SK-N-SH (cell line): ENCODE measurements around the gene SHISAL1. TPM values are rescaled to one million over a fixed set of nuclear protein-coding genes. Genes with fewer than 3 reads are reported as not detected.

Source experiments
- CTCF ChIA-PET: fragments of 300-600, 350-600 bp; formaldehyde crosslinking; extraction: SDS; loops from one replicate; lab custom pipeline; 2021; lab: Yijun Ruan, JAX
- POLR2A ChIA-PET: fragments of 350-600 bp; sonication (Branson Sonifier 250); formaldehyde crosslinking; extraction: SDS; loops from one replicate; lab custom pipeline; 2020; ENCODE audit warnings: antibody characterized with exemption, inconsistent platforms; lab: Yijun Ruan, JAX
- DNase-seq: peaks from one replicate; pipeline ENCODE4 v3.0.0; 2012
- H2AFZ ChIP-seq: fragments of 200-600 bp; sonication (generic); 2 replicates; pipeline ENCODE4 v1.8.1; 2016; ENCODE audit warnings: antibody characterized with exemption, mild to moderate bottlenecking, low read depth
- H3F3A ChIP-seq: fragments of 200-600 bp; sonication (generic); replicated peaks from 2 replicates; pipeline ENCODE3; 2016; ENCODE audit warnings: antibody characterized with exemption, mild to moderate bottlenecking; ENCODE audit not compliant: insufficient read depth
- H3K27ac ChIP-seq, 2 experiments: fragments of 200-500 bp in 1 of 2; fragments of 200-600 bp in 1 of 2; sonication (Bioruptor generic) in 1 of 2; sonication (generic), shearing (Covaris generic) in 1 of 2; 2 replicates each; pipeline versions ENCODE4 v1.5.1 to v1.6.1; 2014 to 2016; ENCODE audit warnings: low read depth in 2 of 2, inconsistent platforms in 1 of 2, low read length in 1 of 2, mild to moderate bottlenecking in 1 of 2, mixed read lengths in 1 of 2
- H3K27me3 ChIP-seq: fragments of 200-600 bp; sonication (generic), shearing (Covaris generic); 2 replicates; pipeline ENCODE4 v1.6.1; 2016; ENCODE audit warnings: mixed run types; ENCODE audit not compliant: insufficient read depth
- H3K36me3 ChIP-seq, 2 experiments: fragments of 200-500 bp in 1 of 2; fragments of 200-600 bp in 1 of 2; sonication (Bioruptor generic) in 1 of 2; sonication (generic) in 1 of 2; replicated peaks in 1 of 2; 2 replicates each; pipeline versions ENCODE3 to v1.5.1; 2014 to 2016; ENCODE audit warnings: low read length in 1 of 2, mild to moderate bottlenecking in 1 of 2; ENCODE audit not compliant: insufficient read depth in 2 of 2, control insufficient read depth in 1 of 2
- H3K4me1 ChIP-seq, 2 experiments: fragments of 200-500 bp in 1 of 2; fragments of 200-600 bp in 1 of 2; sonication (Bioruptor generic) in 1 of 2; sonication (generic), shearing (Covaris generic) in 1 of 2; 2 replicates each; pipeline versions ENCODE4 v1.5.1 to v1.6.1; 2014 to 2016; ENCODE audit warnings: low read depth in 1 of 2, low read length in 1 of 2, mixed run types in 1 of 2; ENCODE audit not compliant: insufficient read depth in 2 of 2, control insufficient read depth in 1 of 2
- H3K4me2 ChIP-seq: fragments of 200-600 bp; sonication (generic), shearing (Covaris generic); 2 replicates; pipeline ENCODE4 v1.6.1; 2017; ENCODE audit warnings: mixed run types
- H3K4me3 ChIP-seq, 2 experiments: fragments of 200-500 bp in 1 of 2; fragments of 200-600 bp in 1 of 2; sonication (Bioruptor generic) in 1 of 2; sonication (generic), shearing (Covaris generic) in 1 of 2; 2 replicates each; pipeline versions ENCODE4 v1.5.1 to v1.8.1; 2014 to 2016; ENCODE audit warnings: low read depth in 2 of 2, inconsistent platforms in 1 of 2, low read length in 1 of 2, mild to moderate bottlenecking in 1 of 2, mixed read lengths in 1 of 2, moderate library complexity in 1 of 2
- H3K79me2 ChIP-seq: fragments of 200-600 bp; sonication (generic); 2 replicates; pipeline ENCODE4 v1.8.1; 2017; ENCODE audit warnings: mild to moderate bottlenecking; ENCODE audit not compliant: insufficient read depth
- H3K9ac ChIP-seq: fragments of 200-600 bp; sonication (generic); 2 replicates; pipeline ENCODE4 v1.6.1; 2017; ENCODE audit warnings: mixed run types
- H3K9me2 ChIP-seq: fragments of 200-600 bp; sonication (generic); 2 replicates; pipeline ENCODE4 v1.6.1; 2017; ENCODE audit warnings: mixed run types
- H3K9me3 ChIP-seq: fragments of 200-600 bp; sonication (generic); 2 replicates; pipeline ENCODE4 v1.6.1; 2017; ENCODE audit warnings: mixed run types, mild to moderate bottlenecking, moderate library complexity
- H4K20me1 ChIP-seq: fragments of 200-600 bp; sonication (generic); 2 replicates; pipeline ENCODE4 v1.6.1; 2017; ENCODE audit warnings: mild to moderate bottlenecking, mixed run types; ENCODE audit not compliant: insufficient read depth
- CHD2 ChIP-seq: fragments of 150-350 bp; IDR thresholded peaks from 2 replicates; pipeline ENCODE4 v1.6.1; 2018; ENCODE audit warnings: low read length; ENCODE audit not compliant: partially characterized antibody
- EP300 ChIP-seq, 2 experiments: IDR thresholded peaks; 2 replicates each; pipeline versions ENCODE4 v1.4.0 to v1.6.1; 2012; ENCODE audit warnings: borderline replicate concordance in 1 of 2, low read depth in 1 of 2, low read length in 1 of 2
- GABPA ChIP-seq: IDR thresholded peaks from 2 replicates; pipeline ENCODE4 v1.4.0; 2012; ENCODE audit warnings: low read depth, mild to moderate bottlenecking
- GATA2 ChIP-seq: sonication (generic); formaldehyde crosslinking; IDR thresholded peaks from 2 replicates; pipeline ENCODE4 v1.5.0; 2020; ENCODE audit warnings: mild to moderate bottlenecking, missing genetic modification reagents
- MEF2A ChIP-seq: IDR thresholded peaks from 2 replicates; pipeline ENCODE4 v1.4.0; 2012; ENCODE audit warnings: low read depth, borderline replicate concordance
- MXI1 ChIP-seq: IDR thresholded peaks from 2 replicates; pipeline ENCODE4 v1.6.1; 2012; ENCODE audit warnings: mild to moderate bottlenecking, low read depth, low read length, improper control_type of control experiment
- NFIC ChIP-seq: IDR thresholded peaks from 2 replicates; pipeline ENCODE4 v1.4.0; 2012; ENCODE audit warnings: borderline replicate concordance
- RAD21 ChIP-seq: IDR thresholded peaks from 2 replicates; pipeline ENCODE4 v1.6.1; 2012; ENCODE audit warnings: mild to moderate bottlenecking, low read length
- RCOR1 ChIP-seq: fragments of 150-350 bp; IDR thresholded peaks from 2 replicates; pipeline ENCODE4 v1.6.1; 2017; ENCODE audit warnings: antibody characterized with exemption, low read length
- RFX5 ChIP-seq: IDR thresholded peaks from 2 replicates; pipeline ENCODE4 v1.6.1; 2012; ENCODE audit warnings: mild to moderate bottlenecking, improper control_type of control experiment, low read length
- RXRA ChIP-seq: IDR thresholded peaks from 2 replicates; pipeline ENCODE4 v1.4.0; 2012; ENCODE audit warnings: low read depth, mild to moderate bottlenecking, borderline replicate concordance
- SMC3 ChIP-seq: IDR thresholded peaks from 2 replicates; pipeline ENCODE4 v1.6.1; 2012; ENCODE audit warnings: low read depth, low read length, improper control_type of control experiment
- TAF1 ChIP-seq: IDR thresholded peaks from 2 replicates; pipeline ENCODE4 v1.6.1; 2012; ENCODE audit warnings: low read depth, mild to moderate bottlenecking, low read length, moderate library complexity, borderline replicate concordance
- TCF12 ChIP-seq: IDR thresholded peaks from 2 replicates; pipeline ENCODE4 v1.4.0; 2012
- TEAD4 ChIP-seq: IDR thresholded peaks from 2 replicates; pipeline ENCODE4 v1.4.0; 2012; ENCODE audit warnings: mild to moderate bottlenecking, borderline replicate concordance; ENCODE audit not compliant: insufficient read depth
- YY1 ChIP-seq: IDR thresholded peaks from 2 replicates; pipeline ENCODE4 v1.4.0; 2012; ENCODE audit warnings: low read depth, mild to moderate bottlenecking
- WGBS: methylation state at CpG from one replicate; pipeline ENCODE4 v1.1.6; 2017; ENCODE audit warnings: low lambda C conversion rate; 5-methylcytosine and 5-hydroxymethylcytosine counted together
- polyA plus RNA-seq, 3 experiments: library from polyadenylated mRNA; depleted of rRNA; stranded (reverse); fragments of >200 nt; gene quantifications; 2 replicates each; pipeline ENCODE4 v1.2.3, GENCODE V29; 2012
- TF ChIP-seq, protein P1 (sequence below): IDR thresholded peaks from 2 replicates; pipeline ENCODE4 v1.4.0; 2012; ENCODE audit warnings: low read depth
- TF ChIP-seq, protein P2 (sequence below): IDR thresholded peaks from 2 replicates; pipeline ENCODE4 v1.4.0; 2012; ENCODE audit warnings: low read depth, borderline replicate concordance
- TF ChIP-seq, protein P3 (sequence below): IDR thresholded peaks from 2 replicates; pipeline ENCODE4 v1.4.0; 2012; ENCODE audit warnings: low read depth, borderline replicate concordance
- TF ChIP-seq, protein P4 (sequence below): fragments of 200-600 bp; sonication (generic); IDR thresholded peaks from 2 replicates; pipeline ENCODE4 v1.6.1; 2017; ENCODE audit warnings: antibody characterized with exemption, mild to moderate bottlenecking, moderate library complexity

The SHISAL1 gene
- polyA plus RNA-seq, 1 of the 3 experiments (the other 2 are of a cell fraction) = 0.10 TPM

DNA sequence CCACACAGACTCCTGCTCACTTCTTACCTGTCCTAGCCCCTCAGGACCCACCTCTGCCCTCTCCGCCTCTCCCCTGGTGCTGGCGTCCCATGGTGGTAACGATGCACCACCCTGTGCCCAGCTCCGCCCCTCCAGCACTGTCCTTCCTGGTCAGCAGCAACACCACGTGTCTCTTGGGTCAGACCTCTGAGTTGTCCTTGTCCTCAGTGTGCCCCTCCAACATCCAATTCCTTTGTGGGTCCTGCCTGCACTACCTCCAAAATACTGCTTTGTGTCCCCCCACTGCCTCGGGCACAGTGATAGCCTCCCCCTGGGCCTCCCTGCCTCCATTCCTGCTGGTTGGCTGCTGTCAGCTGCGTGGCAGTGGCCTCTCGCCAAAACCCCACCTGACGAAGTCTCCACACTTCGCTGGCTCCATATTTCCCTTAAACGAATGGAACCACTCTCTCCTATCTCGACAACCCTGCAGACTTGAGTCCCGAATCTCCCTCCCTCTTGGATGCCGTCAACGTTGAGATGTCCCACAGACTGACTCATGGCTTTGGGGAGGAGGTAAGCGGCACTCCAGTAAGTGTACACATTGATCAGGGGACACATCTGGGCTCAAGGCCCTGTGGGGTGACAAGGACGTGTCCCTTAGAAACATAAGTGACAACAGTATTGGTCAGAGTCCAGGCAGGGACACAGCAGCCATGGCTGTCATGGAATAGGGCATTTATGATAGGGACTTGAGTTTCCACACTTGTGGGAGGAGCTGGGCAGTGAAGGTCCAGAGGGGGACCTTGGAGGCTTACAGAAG is 42.8 kb downstream of the SHISAL1 start:
- WGBS = 76% methylated on average over 17 of the region's 17 CpGs
- ChIA-PET CTCF (no interaction called here), POLR2A (no interaction called here)
- no peaks in the 10 kb centered on the region for H3K79me2 ChIP-seq
- H3K9me2 ChIP-seq = no peaks in the 10 kb centered on the region
- H3K9ac ChIP-seq = no peak overlapping the region
- no peaks in the 10 kb centered on the region for H3F3A ChIP-seq
- H2AFZ ChIP-seq = no peak overlapping the region
- no peaks in the 10 kb centered on the region for H4K20me1 ChIP-seq
- H3K36me3 ChIP-seq = no peaks in the 10 kb centered on the region
- no peak overlapping the region for H3K4me2 ChIP-seq
- H3K27ac ChIP-seq = no peak overlapping the region
- no peaks in the 10 kb centered on the region for H3K27me3 ChIP-seq
- DNase-seq = no peak
- no peak for TF ChIP-seq SMC3
- TF ChIP-seq RAD21 = no peak
- H3K4me3 ChIP-seq = no peak overlapping the region
- H3K4me1 ChIP-seq = peaks cover 0 to 3% of the 10 kb centered on the region in 2 experiments; a peak in 1 of 4 replicates
- no peaks in the 10 kb centered on the region for H3K9me3 ChIP-seq

DNA sequence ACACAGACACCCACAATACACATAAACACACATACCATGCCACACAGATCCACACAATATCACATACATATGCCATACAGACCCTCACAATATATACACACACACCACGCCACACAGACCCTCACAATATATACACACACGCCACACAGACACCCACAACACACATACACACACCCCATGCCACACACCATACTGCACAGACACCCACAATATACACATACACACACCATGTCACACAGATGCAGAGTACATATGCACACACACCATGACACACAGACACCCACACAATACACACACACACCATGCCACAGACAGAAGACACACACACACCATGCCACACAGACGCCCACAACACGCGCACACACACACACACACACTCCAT is 43.6 kb downstream of the SHISAL1 start:
- Histone ChIP-seq H2AFZ (no peak overlapping the region), H3K27ac (no peak overlapping the region), H3K4me1 (peaks cover 0 to 3% of the 10 kb centered on the region in 2 experiments; a peak in 1 of 4 replicates), H3K27me3 (no peaks in the 10 kb centered on the region), H3K4me2 (no peak overlapping the region), H3K79me2 (no peaks in the 10 kb centered on the region), H3F3A (no peaks in the 10 kb centered on the region), H3K9me2 (no peaks in the 10 kb centered on the region), H3K9me3 (no peaks in the 10 kb centered on the region), H4K20me1 (no peaks in the 10 kb centered on the region), H3K9ac (no peak overlapping the region), H3K36me3 (no peaks in the 10 kb centered on the region), H3K4me3 (no peak overlapping the region)
- no peak for DNase-seq
- POLR2A ChIA-PET = no interaction called here
- 45% methylated on average over 5 of the region's 5 CpGs for WGBS
- CTCF ChIA-PET = no interaction called here
- TF ChIP-seq RCOR1 = no peak
- TF ChIP-seq MXI1 = no peak
- TF ChIP-seq, protein P1, sequence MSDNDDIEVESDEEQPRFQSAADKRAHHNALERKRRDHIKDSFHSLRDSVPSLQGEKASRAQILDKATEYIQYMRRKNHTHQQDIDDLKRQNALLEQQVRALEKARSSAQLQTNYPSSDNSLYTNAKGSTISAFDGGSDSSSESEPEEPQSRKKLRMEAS = no peak
- TF ChIP-seq, protein P2, sequence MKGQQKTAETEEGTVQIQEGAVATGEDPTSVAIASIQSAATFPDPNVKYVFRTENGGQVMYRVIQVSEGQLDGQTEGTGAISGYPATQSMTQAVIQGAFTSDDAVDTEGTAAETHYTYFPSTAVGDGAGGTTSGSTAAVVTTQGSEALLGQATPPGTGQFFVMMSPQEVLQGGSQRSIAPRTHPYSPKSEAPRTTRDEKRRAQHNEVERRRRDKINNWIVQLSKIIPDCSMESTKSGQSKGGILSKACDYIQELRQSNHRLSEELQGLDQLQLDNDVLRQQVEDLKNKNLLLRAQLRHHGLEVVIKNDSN = no peak
- TF ChIP-seq, protein P3, sequence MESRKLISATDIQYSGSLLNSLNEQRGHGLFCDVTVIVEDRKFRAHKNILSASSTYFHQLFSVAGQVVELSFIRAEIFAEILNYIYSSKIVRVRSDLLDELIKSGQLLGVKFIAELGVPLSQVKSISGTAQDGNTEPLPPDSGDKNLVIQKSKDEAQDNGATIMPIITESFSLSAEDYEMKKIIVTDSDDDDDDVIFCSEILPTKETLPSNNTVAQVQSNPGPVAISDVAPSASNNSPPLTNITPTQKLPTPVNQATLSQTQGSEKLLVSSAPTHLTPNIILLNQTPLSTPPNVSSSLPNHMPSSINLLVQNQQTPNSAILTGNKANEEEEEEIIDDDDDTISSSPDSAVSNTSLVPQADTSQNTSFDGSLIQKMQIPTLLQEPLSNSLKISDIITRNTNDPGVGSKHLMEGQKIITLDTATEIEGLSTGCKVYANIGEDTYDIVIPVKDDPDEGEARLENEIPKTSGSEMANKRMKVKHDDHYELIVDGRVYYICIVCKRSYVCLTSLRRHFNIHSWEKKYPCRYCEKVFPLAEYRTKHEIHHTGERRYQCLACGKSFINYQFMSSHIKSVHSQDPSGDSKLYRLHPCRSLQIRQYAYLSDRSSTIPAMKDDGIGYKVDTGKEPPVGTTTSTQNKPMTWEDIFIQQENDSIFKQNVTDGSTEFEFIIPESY = no peak
- no peak for TF ChIP-seq CHD2
- TF ChIP-seq RXRA = no peak
- TF ChIP-seq EP300 (IDR thresholded peaks at IDR 0.05; ENCODE audit: borderline replicate concordance in 1 of 2, low read depth in 1 of 2, low read length in 1 of 2) = no peak
- TF ChIP-seq YY1 = no peak
- no peak for TF ChIP-seq GABPA
- TF ChIP-seq RFX5 = no peak
- TF ChIP-seq TEAD4 = no peak
- no peak for TF ChIP-seq TAF1
- no peak for TF ChIP-seq GATA2
- TF ChIP-seq, protein P4, sequence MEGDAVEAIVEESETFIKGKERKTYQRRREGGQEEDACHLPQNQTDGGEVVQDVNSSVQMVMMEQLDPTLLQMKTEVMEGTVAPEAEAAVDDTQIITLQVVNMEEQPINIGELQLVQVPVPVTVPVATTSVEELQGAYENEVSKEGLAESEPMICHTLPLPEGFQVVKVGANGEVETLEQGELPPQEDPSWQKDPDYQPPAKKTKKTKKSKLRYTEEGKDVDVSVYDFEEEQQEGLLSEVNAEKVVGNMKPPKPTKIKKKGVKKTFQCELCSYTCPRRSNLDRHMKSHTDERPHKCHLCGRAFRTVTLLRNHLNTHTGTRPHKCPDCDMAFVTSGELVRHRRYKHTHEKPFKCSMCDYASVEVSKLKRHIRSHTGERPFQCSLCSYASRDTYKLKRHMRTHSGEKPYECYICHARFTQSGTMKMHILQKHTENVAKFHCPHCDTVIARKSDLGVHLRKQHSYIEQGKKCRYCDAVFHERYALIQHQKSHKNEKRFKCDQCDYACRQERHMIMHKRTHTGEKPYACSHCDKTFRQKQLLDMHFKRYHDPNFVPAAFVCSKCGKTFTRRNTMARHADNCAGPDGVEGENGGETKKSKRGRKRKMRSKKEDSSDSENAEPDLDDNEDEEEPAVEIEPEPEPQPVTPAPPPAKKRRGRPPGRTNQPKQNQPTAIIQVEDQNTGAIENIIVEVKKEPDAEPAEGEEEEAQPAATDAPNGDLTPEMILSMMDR = no peak
- no peak for TF ChIP-seq NFIC
- TF ChIP-seq TCF12 = no peak
- TF ChIP-seq MEF2A = no peak
